IMR-90 (cell line): ENCODE data around the gene VWA8. TPM values are rescaled to one million over a fixed set of nuclear protein-coding genes. Genes with fewer than 3 reads are reported as not detected.

Experiments used
- ATAC-seq: fragments of 200-7000 bp; cut with Tn5 transposase; 2 replicates; pipeline ENCODE4 v1.9.1; 2020; ENCODE audit warnings: low read depth, mild to moderate bottlenecking, moderate library complexity
- BruUV-seq: library from RNA; stranded (reverse); fragments of 400-500 nt; replicated peaks from 2 replicates; lab custom pipeline; 2021; lab: Mats Ljungman, UMichigan
- CTCF ChIA-PET: fragments of 300-600 bp; formaldehyde crosslinking; extraction: SDS; loops from one replicate; lab custom pipeline; 2021; ENCODE audit warnings: antibody characterized with exemption; lab: Yijun Ruan, JAX
- POLR2A ChIA-PET: fragments of 300-600 bp; sonication (Branson Sonifier 250); formaldehyde crosslinking; loops from one replicate; lab custom pipeline; 2022; ENCODE audit warnings: antibody characterized with exemption; ENCODE audit not compliant: unreplicated experiment; lab: Charles Lee
- DNase-seq: peaks from one replicate; pipeline ENCODE4 v3.0.0; 2013
- H2AFZ ChIP-seq: replicated peaks from 2 replicates; pipeline ENCODE3; 2013; ENCODE audit warnings: low read length, mild to moderate bottlenecking; ENCODE audit not compliant: poor library complexity
- H2AK5ac ChIP-seq: 2 replicates; pipeline ENCODE4 v1.6.1; 2013; ENCODE audit warnings: low read depth, low read length, inconsistent platforms
- H2AK9ac ChIP-seq: replicated peaks from 2 replicates; pipeline ENCODE3; 2013; ENCODE audit warnings: mild to moderate bottlenecking, low read depth, low read length, moderate library complexity; ENCODE audit not compliant: poor library complexity
- H2BK120ac ChIP-seq: 2 replicates; pipeline ENCODE4 v1.6.1; 2013; ENCODE audit warnings: low read depth, low read length, inconsistent platforms
- H2BK15ac ChIP-seq: 3 replicates; pipeline ENCODE4 v1.6.1; 2013; ENCODE audit warnings: low read depth, low read length, inconsistent platforms
- H2BK20ac ChIP-seq: 2 replicates; pipeline ENCODE4 v1.6.1; 2013; ENCODE audit warnings: low read depth, mild to moderate bottlenecking, inconsistent platforms, low read length, moderate library complexity
- H2BK5ac ChIP-seq: 2 replicates; pipeline ENCODE4 v1.6.1; 2013; ENCODE audit warnings: mild to moderate bottlenecking, low read depth, low read length, inconsistent platforms; ENCODE audit not compliant: poor library complexity, severe bottlenecking
- H3K14ac ChIP-seq: replicated peaks from 2 replicates; pipeline ENCODE4 v1.6.1; 2013; ENCODE audit warnings: low read depth, low read length, inconsistent platforms
- H3K18ac ChIP-seq: 2 replicates; pipeline ENCODE4 v1.6.1; 2013; ENCODE audit warnings: low read depth, low read length, control low read depth
- H3K23ac ChIP-seq: 2 replicates; pipeline ENCODE4 v1.6.1; 2013; ENCODE audit warnings: low read depth, low read length, inconsistent platforms
- H3K27ac ChIP-seq: 2 replicates; pipeline ENCODE4 v1.5.1; 2013; ENCODE audit warnings: mild to moderate bottlenecking, control low read depth, low read length; ENCODE audit not compliant: insufficient read depth
- H3K27me3 ChIP-seq: 2 replicates; pipeline ENCODE4 v1.6.1; 2013; ENCODE audit warnings: low read length; ENCODE audit not compliant: control insufficient read depth, insufficient read depth
- H3K36me3 ChIP-seq: 2 replicates; pipeline ENCODE4 v1.6.1; 2013; ENCODE audit warnings: low read length, mixed read lengths; ENCODE audit not compliant: control insufficient read depth, insufficient read depth
- H3K4ac ChIP-seq: 2 replicates; pipeline ENCODE4 v1.6.1; 2013; ENCODE audit warnings: low read depth, low read length, inconsistent platforms
- H3K4me1 ChIP-seq: 2 replicates; pipeline ENCODE4 v1.6.1; 2013; ENCODE audit warnings: low read length, mixed read lengths; ENCODE audit not compliant: control insufficient read depth, insufficient read depth
- H3K4me2 ChIP-seq: 2 replicates; pipeline ENCODE4 v1.6.1; 2013; ENCODE audit warnings: low read depth, mild to moderate bottlenecking, control low read depth, low read length, moderate library complexity
- H3K4me3 ChIP-seq: 2 replicates; pipeline ENCODE4 v1.5.1; 2013; ENCODE audit warnings: low read depth, mild to moderate bottlenecking, control low read depth, low read length, moderate library complexity; ENCODE audit not compliant: insufficient read depth
- H3K56ac ChIP-seq: 2 replicates; pipeline ENCODE4 v1.6.1; 2013; ENCODE audit warnings: low read length, inconsistent platforms; ENCODE audit not compliant: insufficient read depth; ENCODE audit errors: extremely low read depth
- H3K79me1 ChIP-seq, 2 experiments: 2 replicates each; pipeline ENCODE4 v1.6.1; 2013; ENCODE audit warnings: low read length in 2 of 2, inconsistent platforms in 1 of 2, low read depth in 1 of 2
- H3K9ac ChIP-seq: 2 replicates; pipeline ENCODE4 v1.6.1; 2013; ENCODE audit warnings: low read depth, low read length, control low read depth
- H3K9me1 ChIP-seq: 2 replicates; pipeline ENCODE4 v1.6.1; 2013; ENCODE audit warnings: low read length, inconsistent platforms; ENCODE audit not compliant: insufficient read depth
- H3K9me3 ChIP-seq: 2 replicates; pipeline ENCODE4 v1.6.1; 2013; ENCODE audit warnings: low read length; ENCODE audit not compliant: control insufficient read depth, insufficient read depth
- H4K20me1 ChIP-seq: 2 replicates; pipeline ENCODE4 v1.6.1; 2013; ENCODE audit warnings: low read length, inconsistent platforms; ENCODE audit not compliant: insufficient read depth
- H4K5ac ChIP-seq: 2 replicates; pipeline ENCODE4 v1.6.1; 2013; ENCODE audit warnings: mild to moderate bottlenecking, low read depth, low read length, control low read depth
- H4K8ac ChIP-seq, 2 experiments: 2 replicates each; pipeline ENCODE4 v1.6.1; 2013; ENCODE audit warnings: low read depth in 2 of 2, low read length in 2 of 2, control low read depth in 1 of 2, inconsistent platforms in 1 of 2
- H4K91ac ChIP-seq: 2 replicates; pipeline ENCODE4 v1.6.1; 2013; ENCODE audit warnings: low read depth, low read length, inconsistent platforms; ENCODE audit not compliant: insufficient read depth
- BHLHE40 ChIP-seq: fragments of 150-350 bp; IDR thresholded peaks from 2 replicates; pipeline ENCODE4 v1.6.1; 2016; ENCODE audit warnings: mild to moderate bottlenecking, low read depth, low read length
- CEBPB ChIP-seq: IDR thresholded peaks from 2 replicates; pipeline ENCODE4 v1.6.1; 2012; ENCODE audit warnings: low read depth, low read length, improper control_type of control experiment
- CHD1 ChIP-seq: IDR thresholded peaks from 2 replicates; pipeline ENCODE4 v1.6.1; 2012; ENCODE audit warnings: low read depth, low read length, improper control_type of control experiment
- MAZ ChIP-seq: IDR thresholded peaks from 2 replicates; pipeline ENCODE4 v1.6.1; 2012; ENCODE audit warnings: low read depth, mild to moderate bottlenecking, low read length, improper control_type of control experiment, moderate library complexity, borderline replicate concordance
- MXI1 ChIP-seq: IDR thresholded peaks from 2 replicates; pipeline ENCODE4 v1.6.1; 2012; ENCODE audit warnings: low read depth, mild to moderate bottlenecking, low read length, moderate library complexity, borderline replicate concordance
- WGBS, 2 experiments: methylation state at CpG; one replicate each; pipeline versions ENCODE4 v1.1.5 to v1.1.7; 2013; ENCODE audit warnings: missing lambda C conversion rate in 2 of 2; ENCODE audit not compliant: insufficient read length in 1 of 2; ENCODE audit errors: extremely low coverage in 2 of 2; 5-methylcytosine and 5-hydroxymethylcytosine counted together
- dilution Hi-C: fragments of 300-500 bp; cut with HindIII; formaldehyde crosslinking; loops from one replicate; pipeline ENCODE4 v1.14.3; 2018; ENCODE audit warnings: low sequenced_read_pairs; ENCODE audit not compliant: unreplicated experiment
- in situ Hi-C: fragments of 300-500 bp; cut with MboI; formaldehyde crosslinking; loops from 3 replicates; pipeline ENCODE4 v1.14.3; 2019; ENCODE audit warnings: low sequenced_read_pairs, inconsistent platforms, mixed read lengths
- intact Hi-C: fragments of 100-400 bp; cut with micrococcal nuclease; formaldehyde crosslinking; loops from 2 replicates; pipeline ENCODE4 v1.10.0; 2022
- polyA plus RNA-seq, 3 experiments: library from polyadenylated mRNA; depleted of rRNA; stranded (reverse); fragments of >200 nt; gene quantifications; 2 replicates each; pipeline ENCODE4 v1.2.3, GENCODE V29; 2012; ENCODE audit warnings: low replicate concordance in 1 of 3
- total RNA-seq: library from RNA; depleted of rRNA; stranded (reverse); fragments of >200 nt; gene quantifications from 2 replicates; pipeline ENCODE4 v1.2.3, GENCODE V29; 2012

Gene VWA8
- total and polyA plus RNA-seq, 2 of the 4 experiments (the other 2 are of a cell fraction), result 5.9 to 18.3 TPM

DNA sequence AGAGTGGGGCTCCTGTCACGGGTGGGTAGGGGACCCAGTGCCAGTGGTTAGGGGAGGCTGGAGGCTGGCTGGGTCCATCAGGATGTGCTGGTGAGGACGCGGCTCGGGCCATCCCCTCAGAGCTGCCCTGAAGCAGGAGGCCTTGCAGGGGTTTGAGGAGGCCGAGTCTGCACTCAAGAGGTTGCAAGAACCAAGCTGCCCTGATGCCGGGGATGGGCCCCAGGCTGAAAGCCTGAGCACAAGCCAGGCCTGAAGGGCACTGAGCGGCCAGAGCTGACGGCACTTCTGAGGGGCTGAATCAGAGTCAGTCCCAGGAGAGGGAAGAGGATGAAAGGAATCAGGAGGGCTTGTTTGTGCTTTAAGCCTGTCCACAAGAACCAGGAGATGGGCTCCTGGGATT is 410.6 kb downstream of the VWA8 start:
- no peak overlapping the region for H2AK5ac ChIP-seq
- no peak for TF ChIP-seq BHLHE40
- TF ChIP-seq MXI1, result no peak
- TF ChIP-seq CEBPB, result no peak
- TF ChIP-seq CHD1, result no peak
- no peak for TF ChIP-seq MAZ
- H3K4me1 ChIP-seq, result peaks cover 12% of the 10 kb centered on the region
- dilution Hi-C loops (no loop called here), intact Hi-C loops (no loop called here), in situ Hi-C loops (no loop called here)
- no peak overlapping the region for H2BK20ac ChIP-seq
- H3K18ac ChIP-seq, result no peak overlapping the region
- ATAC-seq (no peak), DNase-seq (no peak)
- peaks cover 2% of the 10 kb centered on the region for H3K27me3 ChIP-seq
- H4K91ac ChIP-seq, result no peak overlapping the region
- no peaks in the 10 kb centered on the region for H3K79me1 ChIP-seq
- no peak overlapping the region for H3K27ac ChIP-seq
- no peak overlapping the region for H2BK120ac ChIP-seq
- H2AFZ ChIP-seq, result no peak overlapping the region
- no peak overlapping the region for H4K8ac ChIP-seq
- POLR2A ChIA-PET, result no interaction called here
- no peak overlapping the region for H3K9ac ChIP-seq
- peaks cover 5% of the 10 kb centered on the region for H3K9me1 ChIP-seq
- no peak overlapping the region for H3K56ac ChIP-seq
- no peak overlapping the region for H2AK9ac ChIP-seq
- CTCF ChIA-PET, result no interaction called here
- no peak overlapping the region for H2BK15ac ChIP-seq
- H3K4me2 ChIP-seq, result no peak overlapping the region
- no peak overlapping the region for H3K23ac ChIP-seq
- H4K5ac ChIP-seq, result no peak overlapping the region
- H3K9me3 ChIP-seq, result no peaks in the 10 kb centered on the region
- H3K4ac ChIP-seq, result no peak overlapping the region
- no peak overlapping the region for H3K4me3 ChIP-seq
- no peaks in the 10 kb centered on the region; the same call in 1 of the 2 replicates for H4K20me1 ChIP-seq
- H3K36me3 ChIP-seq, result no peaks in the 10 kb centered on the region
- H2BK5ac ChIP-seq, result no peak overlapping the region
- H3K14ac ChIP-seq, result no peak overlapping the region
- no TSS peak for BruUV-seq
- 83% methylated on average over 2 of the region's 8 CpGs; no CpG with 5 or more reads in 1 of the 2 experiments for WGBS, 2 experiments
